ENCODE data around the gene NDUFV1.

Gene NDUFV1

DNA sequence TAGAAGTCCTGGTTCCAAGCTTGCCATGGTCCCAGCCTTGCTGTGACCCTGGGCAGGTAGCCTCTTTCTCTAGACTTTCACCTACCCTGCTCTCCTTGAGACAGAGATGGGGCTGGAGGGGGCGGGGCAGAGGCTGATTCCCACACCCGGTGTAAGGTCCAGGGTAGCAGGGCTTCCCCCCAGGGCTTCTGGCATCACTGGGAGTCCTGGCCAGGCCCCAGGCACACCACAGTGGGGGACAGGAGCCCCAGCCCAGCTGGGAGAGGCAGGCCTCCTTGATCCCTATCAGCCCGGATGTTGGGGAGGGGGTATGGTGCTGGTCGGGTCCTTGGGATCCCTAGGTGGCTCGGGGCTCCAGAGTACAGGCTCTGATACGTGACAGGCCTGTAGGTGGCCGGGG lies 24.7 kb downstream of the NDUFV1 start (continued):
- no peak for TF ChIP-seq BACH2 (CRISPR knock-in tag; IDR thresholded peaks at IDR 0.05; ENCODE audit: borderline replicate concordance)
- no peak for TF ChIP-seq RARB (CRISPR knock-in tag; IDR thresholded peaks at IDR 0.05)
- no peak for TF ChIP-seq PATZ1 (CRISPR knock-in tag; IDR thresholded peaks at IDR 0.05; ENCODE audit: borderline replicate concordance)

GRCh38 chr11:67631853-67632174 lies 25.1 kb downstream of the NDUFV1 start:
- TF ChIP-seq CSDC2 (CRISPR knock-in tag; IDR thresholded peaks at IDR 0.05): no peak
- TF ChIP-seq ZNF565 (CRISPR knock-in tag; conservative IDR thresholded peaks at IDR 0.05; ENCODE audit: low read depth): no peak
- no peak for TF ChIP-seq ISL1 (CRISPR knock-in tag; IDR thresholded peaks at IDR 0.05)
- no peak for TF ChIP-seq GLIS3 (CRISPR knock-in tag; IDR thresholded peaks at IDR 0.05)
- TF ChIP-seq, protein P1, sequence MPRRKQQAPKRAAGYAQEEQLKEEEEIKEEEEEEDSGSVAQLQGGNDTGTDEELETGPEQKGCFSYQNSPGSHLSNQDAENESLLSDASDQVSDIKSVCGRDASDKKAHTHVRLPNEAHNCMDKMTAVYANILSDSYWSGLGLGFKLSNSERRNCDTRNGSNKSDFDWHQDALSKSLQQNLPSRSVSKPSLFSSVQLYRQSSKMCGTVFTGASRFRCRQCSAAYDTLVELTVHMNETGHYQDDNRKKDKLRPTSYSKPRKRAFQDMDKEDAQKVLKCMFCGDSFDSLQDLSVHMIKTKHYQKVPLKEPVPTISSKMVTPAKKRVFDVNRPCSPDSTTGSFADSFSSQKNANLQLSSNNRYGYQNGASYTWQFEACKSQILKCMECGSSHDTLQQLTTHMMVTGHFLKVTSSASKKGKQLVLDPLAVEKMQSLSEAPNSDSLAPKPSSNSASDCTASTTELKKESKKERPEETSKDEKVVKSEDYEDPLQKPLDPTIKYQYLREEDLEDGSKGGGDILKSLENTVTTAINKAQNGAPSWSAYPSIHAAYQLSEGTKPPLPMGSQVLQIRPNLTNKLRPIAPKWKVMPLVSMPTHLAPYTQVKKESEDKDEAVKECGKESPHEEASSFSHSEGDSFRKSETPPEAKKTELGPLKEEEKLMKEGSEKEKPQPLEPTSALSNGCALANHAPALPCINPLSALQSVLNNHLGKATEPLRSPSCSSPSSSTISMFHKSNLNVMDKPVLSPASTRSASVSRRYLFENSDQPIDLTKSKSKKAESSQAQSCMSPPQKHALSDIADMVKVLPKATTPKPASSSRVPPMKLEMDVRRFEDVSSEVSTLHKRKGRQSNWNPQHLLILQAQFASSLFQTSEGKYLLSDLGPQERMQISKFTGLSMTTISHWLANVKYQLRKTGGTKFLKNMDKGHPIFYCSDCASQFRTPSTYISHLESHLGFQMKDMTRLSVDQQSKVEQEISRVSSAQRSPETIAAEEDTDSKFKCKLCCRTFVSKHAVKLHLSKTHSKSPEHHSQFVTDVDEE (CRISPR knock-in tag; IDR thresholded peaks at IDR 0.05): no peak
- TF ChIP-seq ESRRG (CRISPR knock-in tag; IDR thresholded peaks at IDR 0.05): no peak
- TF ChIP-seq TOX (CRISPR knock-in tag; IDR thresholded peaks at IDR 0.05; ENCODE audit: borderline replicate concordance): no peak
- TF ChIP-seq CREB5 (CRISPR knock-in tag; IDR thresholded peaks at IDR 0.05; ENCODE audit: low read depth): no peak
- TF ChIP-seq PPARA (CRISPR knock-in tag; IDR thresholded peaks at IDR 0.05; ENCODE audit: borderline replicate concordance): no peak
- TF ChIP-seq PATZ1 (CRISPR knock-in tag; IDR thresholded peaks at IDR 0.05; ENCODE audit: borderline replicate concordance): no peak
- no peak for TF ChIP-seq ZNF70 (CRISPR knock-in tag; IDR thresholded peaks at IDR 0.05)
- TF ChIP-seq OSR1 (CRISPR knock-in tag; IDR thresholded peaks at IDR 0.05): no peak
- no peak for TF ChIP-seq CSRNP3 (CRISPR knock-in tag; IDR thresholded peaks at IDR 0.05)
- TF ChIP-seq ZC3H10 (CRISPR knock-in tag; IDR thresholded peaks at IDR 0.05): no peak
- TF ChIP-seq, protein P2, sequence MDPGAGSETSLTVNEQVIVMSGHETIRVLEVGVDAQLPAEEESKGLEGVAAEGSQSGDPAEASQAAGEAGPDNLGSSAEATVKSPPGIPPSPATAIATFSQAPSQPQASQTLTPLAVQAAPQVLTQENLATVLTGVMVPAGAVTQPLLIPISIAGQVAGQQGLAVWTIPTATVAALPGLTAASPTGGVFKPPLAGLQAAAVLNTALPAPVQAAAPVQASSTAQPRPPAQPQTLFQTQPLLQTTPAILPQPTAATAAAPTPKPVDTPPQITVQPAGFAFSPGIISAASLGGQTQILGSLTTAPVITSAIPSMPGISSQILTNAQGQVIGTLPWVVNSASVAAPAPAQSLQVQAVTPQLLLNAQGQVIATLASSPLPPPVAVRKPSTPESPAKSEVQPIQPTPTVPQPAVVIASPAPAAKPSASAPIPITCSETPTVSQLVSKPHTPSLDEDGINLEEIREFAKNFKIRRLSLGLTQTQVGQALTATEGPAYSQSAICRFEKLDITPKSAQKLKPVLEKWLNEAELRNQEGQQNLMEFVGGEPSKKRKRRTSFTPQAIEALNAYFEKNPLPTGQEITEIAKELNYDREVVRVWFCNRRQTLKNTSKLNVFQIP (CRISPR knock-in tag; IDR thresholded peaks at IDR 0.05; ENCODE audit: borderline replicate concordance, low read depth): no peak
- TF ChIP-seq TCF4 (CRISPR knock-in tag; IDR thresholded peaks at IDR 0.05; ENCODE audit: borderline replicate concordance): no peak
- no peak for ATAC-seq

DNA sequence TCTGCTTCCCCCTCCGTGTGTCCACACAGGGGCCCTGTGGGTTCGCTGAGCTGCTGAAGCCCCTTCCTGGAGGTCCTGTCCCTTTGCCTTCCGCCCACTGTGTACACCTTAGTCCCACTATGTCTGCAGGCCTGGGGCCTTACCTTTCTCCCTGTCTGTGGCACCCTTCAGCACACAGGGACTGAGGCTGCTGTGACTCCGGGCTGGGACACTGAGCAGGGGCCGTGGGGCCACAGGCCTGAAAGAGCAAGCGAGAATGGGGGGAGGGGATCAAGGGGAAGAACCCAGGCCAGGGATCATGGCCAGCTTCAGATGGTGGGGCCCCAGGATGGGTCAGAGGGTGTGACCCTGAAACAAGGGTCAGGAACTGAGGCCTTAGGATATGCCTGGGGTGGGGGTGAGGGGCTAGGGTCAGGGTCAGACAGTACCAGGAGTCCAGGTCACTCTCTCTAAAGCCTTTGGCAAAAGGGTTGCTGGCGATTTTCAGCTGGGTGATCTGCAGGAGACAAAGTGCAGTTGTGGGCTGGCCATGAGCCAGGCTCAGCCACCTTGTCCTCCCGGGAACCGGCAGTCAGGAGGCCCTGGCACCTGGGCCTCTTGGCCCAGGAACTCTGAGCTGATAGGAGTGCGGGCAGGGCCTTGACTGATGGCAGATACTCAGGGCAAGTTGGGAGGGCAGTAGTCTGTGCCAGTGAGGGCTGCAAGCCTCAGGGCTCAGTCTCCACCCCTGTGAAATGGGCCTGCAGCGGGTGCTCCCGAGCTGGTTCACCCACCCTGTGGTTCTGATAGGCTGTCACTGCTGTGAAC lies 25.6 kb downstream of the NDUFV1 start:
- no peak for TF ChIP-seq ZNF565 (CRISPR knock-in tag; conservative IDR thresholded peaks at IDR 0.05; ENCODE audit: low read depth)
- no peak for TF ChIP-seq ZFP30 (CRISPR knock-in tag; IDR thresholded peaks at IDR 0.05)
- no peak for ATAC-seq
